HG02970 (cell line): Measurements from ENCODE around the gene TMED3.

Experiments used
- ATAC-seq: cut with Tn5 transposase; IDR thresholded peaks from one replicate; pipeline ENCODE4 v1.9.1; 2021; ENCODE audit warnings: mild to moderate bottlenecking, moderate library complexity, moderate number of reproducible peaks; ENCODE audit not compliant: unreplicated experiment, low FRiP score

TMED3 gene

DNA sequence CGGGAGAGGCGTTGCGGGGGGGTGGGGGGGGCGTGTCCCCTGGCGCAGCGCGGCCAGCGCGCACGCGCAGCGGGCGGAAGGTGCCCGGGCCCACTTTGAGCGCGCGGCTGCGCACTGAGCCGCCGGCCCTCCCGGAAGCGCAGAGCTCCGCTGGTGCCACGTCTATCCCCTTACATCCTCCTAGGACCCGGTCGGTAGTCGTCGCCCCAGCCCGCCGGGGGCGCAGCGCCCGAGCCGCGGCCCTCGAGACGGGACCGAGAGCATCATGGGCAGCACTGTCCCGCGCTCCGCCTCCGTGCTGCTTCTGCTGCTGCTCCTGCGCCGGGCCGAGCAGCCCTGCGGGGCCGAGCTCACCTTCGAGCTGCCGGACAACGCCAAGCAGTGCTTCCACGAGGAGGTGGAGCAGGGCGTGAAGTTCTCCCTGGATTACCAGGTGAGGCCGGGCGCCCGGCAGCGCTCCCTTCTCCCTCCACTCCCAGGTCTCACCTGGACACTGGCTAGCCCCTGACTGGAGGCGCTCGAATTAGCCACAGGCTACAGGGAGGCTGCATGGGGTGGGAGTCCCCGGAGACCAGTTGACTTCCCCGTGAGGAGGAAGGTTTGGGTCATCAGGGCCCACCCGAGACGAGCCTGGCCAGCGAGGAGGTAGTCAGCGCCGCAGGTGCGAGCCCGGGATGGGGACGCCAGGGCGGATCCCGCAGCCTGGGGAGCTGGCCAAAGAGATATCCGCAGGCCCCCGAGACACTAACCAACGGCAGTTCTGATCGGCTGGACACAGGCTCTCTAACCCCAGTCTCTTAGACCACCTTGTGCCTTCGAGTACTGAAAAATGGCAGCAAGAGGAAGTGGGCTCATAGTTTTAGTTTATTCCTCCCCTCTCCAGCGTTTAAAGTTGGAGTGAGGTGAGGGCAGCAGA, at the start of gene TMED3:
Gene TMED3 (plus strand): TSS at position 128 of the 916 bp plus-strand sequence. CDS start 138 bp downstream, at position 266.
- ATAC-seq = peak; percentile 93

DNA sequence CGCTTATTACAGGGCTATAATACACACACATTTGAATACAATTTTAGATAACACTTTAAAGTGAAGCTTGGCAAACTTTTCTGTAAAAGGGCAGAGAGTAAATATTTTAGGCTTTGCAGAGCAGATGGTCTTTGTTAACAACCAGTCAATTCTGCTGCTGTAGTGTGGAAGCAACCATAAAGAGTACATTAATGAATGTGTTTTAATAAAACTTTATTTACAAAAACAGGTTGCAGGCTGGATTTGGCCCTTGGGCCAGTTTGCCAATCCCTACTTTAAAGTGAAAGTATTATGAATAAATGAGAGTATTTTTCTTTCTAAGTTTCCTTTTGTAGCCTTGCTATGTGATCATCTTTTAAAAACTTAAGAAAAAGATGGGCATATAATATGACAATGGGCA, 49.1 kb upstream of the TMED3 start:
- ATAC-seq = no peak

DNA sequence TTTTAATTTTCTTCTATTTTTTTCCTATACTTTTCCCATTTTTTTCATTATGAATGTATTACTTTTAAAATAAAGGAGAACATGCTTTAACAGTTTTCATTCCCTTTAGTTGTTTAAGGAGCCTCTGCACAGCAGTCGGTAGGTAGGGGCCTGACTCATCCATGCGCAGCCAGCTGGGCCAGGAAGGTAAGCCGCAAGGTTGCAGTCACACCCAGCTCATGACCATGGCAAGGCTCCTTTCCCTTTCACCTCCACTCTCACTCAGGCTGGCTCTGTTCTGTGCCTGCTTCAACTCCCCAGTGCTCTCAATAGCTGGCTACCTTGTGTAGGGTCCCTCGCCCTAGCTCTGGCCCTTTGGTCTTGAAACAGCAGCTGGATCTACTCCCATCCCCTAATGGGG, 45.7 kb upstream of the TMED3 start:
- ATAC-seq = no peak

DNA sequence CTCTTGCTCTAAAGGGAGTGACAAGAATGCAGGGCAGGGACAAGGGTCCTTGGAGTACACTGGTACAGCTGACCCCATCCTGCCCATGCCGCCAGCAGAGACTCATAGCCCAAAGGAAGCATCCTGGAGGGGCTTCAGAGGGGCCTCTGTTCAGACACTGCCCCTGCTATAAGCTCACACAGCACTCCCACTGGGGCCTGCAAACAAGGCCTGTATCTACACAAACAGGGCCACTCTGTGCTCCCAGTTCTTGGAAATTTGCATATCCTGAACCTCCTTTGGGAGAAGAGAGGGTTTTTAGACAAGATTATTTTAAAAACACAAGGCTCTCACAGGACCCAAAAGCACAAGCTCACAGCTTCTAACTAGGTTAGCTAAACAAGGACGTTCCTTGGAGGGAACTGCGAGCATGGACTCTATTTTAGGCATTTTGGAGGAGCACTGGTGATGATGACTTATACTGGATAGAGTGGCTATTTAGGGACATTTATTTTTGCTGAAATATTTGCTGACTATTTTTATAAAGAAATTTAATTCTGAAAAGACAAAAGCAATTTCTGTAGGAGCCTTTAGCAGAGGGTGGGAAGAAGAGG, 44.8 kb upstream of the TMED3 start:
- no peak for ATAC-seq

DNA sequence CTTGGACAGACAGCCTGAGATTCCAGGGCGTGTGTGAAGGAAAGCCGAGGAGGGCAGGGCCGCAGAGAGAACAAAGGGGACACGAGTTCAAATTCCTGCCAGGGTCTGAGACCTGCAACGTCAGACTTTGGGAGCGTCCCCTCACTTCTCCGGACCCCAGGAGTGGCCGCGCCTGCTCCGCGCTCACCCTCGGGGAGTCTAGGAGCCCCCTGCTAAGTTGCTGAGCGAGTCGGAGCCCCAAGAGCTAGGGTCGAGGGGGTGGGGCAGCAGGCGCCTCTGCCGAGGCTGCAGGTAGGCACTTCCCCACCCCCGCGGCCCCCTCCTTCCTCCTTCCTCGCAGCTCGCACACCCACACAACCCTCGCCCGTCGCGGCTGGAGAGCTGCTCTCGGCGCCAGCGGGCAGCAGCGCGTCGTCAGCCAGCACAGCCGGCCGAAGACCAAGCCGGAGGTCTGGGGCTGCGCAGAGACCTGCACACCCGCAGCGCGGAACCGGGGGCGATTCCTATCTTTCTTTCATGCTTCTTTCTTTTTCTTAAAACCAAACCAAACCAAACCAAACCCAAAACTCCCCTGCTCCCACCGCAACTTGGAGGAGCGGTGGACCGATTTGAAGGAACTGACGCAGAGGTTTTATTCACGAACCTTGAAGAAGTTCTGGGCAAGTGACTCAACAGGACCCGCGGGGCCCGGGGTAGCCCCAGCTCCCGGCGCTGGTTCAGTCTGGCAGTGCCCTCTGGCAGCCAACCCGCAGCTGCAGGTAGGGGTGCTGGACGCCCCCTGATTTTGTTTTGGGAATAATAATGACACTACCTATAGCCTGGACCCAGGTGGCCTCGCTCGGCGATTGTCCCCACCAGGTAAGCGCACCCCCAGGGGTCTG, 28.3 kb upstream of the TMED3 start, which contains the start of gene ANKRD34C:
Gene ANKRD34C (plus strand): TSS at position 352 of the 881 bp plus-strand sequence. CDS start 10,563 bp downstream, outside the sequence.
- ATAC-seq = no peak

DNA sequence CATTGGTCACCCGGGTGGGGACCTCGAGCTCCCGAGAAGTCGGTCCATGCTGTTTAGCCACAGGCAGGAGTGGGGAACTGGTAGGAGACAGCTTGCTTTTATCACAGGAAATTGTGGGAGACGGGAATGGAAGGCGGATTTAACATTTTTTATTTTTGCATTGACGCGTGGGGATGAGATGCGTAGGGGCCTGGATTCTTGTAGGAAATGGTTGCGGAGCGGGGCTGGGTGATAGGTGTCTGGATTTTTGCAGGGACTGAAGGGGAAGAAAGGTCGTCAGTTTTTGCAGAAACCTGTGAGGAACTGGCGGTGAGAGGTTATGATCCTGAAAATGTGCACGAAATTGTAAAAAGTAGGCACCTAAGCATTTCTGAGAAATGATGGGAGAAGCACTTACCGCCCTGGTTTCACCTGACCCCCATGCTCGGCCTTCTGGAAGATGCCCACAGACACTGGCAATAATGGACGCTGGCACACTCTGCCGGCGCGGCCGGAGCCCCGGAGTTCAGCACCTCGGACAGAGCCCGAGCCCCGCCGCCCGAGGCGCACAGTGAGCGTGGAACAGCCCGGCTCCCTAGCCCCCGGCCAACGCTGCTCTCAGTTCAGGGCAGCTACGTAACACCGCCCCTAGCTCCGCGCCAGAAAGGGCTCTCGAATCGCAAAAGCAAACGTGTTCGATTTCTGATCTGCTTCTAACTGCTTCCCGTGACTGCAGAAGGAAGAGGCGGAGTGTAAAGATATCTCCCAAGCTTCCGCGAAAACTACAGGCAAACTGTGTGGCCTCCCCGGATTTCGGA, 27.5 kb upstream of the TMED3 start:
- no peak for ATAC-seq

DNA sequence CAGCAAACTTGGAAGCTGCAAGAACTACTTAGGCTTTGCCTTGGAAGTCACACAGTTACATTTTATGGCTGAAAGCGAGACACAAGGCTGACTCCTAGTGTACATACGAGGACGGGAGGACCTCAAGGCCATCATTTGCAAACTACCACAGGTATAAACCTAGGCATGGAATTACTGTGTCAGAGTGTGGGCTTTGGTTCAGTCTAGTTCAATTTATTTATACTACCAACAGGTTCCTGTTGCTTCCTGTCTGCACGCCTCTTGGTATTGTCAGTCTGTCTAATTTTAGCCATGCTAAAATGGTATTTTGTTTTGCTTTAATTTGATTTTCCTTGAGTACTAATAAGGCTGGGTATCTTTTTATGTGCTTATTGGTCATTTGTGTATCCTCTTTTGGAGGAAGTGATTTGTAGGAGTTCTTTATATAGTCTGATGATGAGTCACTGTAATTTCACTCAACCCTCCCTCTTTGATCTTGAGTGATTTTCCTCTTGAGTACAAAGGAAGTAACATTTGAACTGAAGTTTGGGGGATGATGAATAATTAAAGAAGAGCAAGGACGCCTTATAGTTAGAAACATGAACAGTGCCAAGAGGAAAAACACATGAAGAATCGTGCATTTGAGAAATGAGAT, 20.2 kb upstream of the TMED3 start:
- no peak for ATAC-seq

DNA sequence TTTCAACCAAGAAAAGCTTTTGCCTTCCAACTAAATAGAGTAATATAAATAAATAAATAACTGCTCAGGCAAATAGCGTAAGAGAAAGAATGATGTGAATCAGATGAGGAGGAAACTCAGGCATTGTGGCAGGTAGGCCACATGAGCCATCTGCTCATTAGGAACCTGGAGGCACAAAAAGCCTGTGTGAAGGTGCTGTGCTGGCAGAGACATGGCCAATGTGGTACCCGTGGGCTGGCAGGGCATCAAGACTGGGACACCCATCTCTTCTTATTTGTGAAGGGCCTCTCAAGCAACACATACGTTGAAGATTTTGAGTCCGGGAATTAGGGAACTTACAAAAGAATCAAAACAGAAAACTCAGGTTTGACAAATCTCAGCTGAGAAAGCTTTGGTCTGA, 18.9 kb upstream of the TMED3 start:
- ATAC-seq = no peak

DNA sequence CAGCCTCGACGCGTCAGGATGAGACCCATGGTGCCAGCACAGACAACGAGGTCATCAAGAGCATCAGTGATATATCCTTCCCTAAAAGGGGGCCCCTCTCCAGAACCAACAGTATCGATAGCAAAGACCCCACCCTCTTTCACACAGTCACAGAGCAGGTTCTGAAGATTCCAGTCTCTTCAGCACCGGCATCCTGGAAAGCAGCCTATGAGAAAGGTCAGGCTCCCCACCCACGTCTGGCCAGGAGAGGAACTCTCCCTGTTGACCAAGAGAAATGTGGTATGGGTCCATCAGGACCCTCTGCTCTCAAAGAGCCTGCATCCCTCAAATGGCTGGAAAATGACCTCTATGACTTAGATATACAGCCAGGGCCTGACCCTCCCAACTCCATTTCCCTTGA, 16.8 kb upstream of the TMED3 start:
- ATAC-seq = no peak

DNA sequence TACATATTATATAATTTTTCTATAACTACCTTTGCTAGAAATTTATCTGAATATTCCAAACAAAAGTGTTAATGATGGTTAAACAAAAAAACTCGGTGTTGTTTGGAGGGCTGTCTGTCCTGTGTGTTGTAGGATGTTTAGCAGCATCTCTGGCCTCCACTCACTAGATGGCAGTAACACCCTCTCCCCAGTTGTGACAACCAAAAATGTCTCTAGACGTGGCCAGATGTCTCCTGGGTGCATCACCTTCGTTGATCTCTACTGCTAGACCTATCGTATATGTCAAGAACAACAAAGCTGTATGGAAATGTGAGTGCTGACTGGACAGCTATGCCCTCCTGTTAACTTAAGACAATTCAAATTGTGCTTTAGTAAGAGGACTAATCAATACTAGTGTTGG, 14.3 kb upstream of the TMED3 start:
- no peak for ATAC-seq

DNA sequence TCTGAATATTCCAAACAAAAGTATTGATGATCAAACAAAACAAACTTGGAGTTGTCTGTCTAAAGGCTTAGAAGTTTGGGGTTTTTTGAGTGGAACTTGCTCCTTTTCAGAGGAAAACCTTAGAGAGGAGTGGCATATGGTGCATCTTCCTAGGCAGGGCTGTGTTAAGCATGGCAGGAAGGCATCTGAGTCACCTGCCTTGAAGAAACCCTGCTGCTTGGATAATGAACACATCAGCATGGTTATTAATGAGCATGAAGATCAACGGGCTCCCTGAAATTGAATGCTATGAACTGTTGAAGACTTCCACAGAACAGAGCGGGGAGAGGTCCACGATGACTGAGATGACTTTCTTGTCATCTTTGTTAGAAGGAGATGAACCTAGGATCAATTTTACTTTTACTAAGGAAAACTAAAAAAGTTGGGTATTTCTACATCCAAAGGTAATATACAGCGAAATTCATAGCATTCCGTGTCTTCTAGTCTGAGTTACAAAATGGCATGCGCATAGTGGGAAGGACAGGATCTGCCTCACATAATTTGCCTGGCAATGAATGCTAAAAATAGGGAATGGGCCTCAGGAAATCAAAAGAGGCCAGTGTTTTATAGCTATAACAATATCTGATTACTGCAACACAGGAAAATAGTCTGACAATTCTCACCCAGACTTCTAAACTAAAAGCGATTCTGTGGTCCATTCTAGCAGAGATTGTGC, 11.6 kb upstream of the TMED3 start:
- no peak for ATAC-seq

DNA sequence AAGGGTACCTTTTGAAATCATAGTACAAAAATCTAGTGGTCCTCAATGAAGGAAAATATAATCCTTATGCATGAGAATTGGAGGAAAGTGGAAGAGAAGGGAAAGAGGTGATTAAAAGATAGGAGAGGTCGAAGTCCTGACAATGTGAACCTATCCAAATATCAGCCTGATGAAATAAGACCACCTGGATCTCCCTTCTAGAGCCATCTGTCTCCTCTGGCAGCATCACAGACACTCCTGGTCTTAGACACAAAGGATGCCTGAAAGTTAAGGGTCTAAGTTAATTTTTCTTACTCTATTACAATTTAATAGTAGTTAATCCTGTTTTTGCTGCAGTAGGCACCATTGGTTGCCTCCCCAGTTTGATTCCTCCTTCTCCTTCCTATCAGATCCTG, 11.1 kb upstream of the TMED3 start:
- ATAC-seq = no peak

DNA sequence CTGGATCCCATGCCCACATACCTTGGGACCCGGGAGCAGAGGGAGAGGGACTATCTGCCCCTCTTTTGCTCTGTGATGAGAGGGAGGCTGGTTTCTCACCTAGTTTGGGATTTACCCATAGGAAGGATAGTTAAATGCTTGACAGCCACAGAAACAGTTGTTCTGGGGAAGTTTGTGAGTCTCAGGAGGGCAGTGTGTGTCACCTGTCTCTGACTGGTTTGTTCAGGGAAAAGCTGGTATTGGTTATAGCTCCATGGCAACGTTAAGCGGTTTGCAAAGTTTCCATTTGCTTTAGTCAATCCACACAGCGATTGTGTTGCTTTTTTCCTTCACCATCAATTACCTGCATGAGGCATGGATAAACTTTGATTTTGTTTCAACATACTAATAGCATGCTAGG, 3.7 kb upstream of the TMED3 start:
- ATAC-seq = no peak

DNA sequence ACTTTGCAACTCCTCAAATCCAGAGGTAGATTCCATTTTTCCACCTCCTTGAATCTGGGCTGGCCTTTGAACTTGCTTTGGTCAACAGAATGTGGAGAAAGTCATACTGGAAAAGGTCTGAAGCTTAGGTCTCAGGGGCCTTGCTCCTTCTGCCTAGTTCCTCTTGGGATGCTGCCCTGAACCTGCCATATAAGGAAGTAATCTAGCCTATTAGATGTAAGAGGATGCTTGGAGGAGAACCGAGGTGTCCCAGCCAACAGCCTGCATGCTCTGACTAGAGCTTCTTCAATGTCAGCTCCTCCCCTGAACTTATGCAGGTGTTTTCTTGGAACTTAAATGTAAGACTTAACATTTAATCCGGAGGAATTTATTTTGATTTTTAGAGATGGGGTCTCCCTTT, 2.0 kb upstream of the TMED3 start:
- no peak for ATAC-seq

DNA sequence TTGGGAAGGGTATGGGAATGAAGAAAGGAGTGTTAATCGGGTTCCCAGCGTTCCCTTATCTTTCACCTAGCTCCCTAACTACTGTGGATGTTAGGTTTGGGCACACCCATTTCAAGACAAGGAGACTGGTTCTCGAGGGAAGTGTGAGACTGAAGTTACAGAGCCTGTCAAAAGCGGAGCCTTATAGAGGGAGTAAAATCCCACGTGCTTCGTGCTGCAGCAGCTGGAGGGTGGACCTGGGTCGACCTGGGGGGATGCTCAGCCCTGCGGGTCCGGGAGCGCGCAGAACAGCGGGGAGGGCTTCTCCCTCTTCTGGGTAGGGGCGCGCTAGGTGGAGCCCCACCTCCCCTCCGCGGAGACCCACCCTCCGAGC, 314 bp upstream of the TMED3 start:
- ATAC-seq = peak; percentile 31

DNA sequence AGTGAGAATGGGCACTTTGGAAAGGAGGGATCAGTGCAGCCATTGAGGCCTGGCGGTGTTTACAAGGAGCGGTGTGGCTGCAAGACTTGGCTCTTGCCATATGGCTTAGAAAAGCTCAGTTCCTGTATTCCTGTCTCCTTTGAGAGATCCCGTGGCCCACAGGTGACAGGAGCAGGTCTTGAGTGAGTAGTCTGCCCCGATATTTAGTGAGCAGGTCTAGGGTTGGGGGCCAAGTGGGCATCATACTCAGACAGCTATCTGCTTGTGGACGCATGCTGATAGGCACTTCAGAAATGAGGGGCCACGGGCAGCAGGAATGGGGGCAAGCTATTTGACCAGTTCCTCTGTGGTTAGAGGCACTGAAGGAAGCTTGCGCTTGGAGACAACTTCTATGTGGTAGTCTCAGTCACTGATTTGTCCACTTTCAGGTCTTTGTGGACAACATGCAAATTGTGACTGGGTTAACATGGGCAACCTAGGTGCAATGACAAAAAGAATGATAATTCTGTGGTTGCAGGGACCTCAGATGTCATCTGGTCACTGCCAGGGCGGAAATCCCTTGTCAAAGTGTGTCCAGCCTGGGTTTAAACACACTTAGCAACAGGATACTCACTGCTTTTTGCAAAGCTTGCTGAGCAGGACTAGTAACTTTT, 1.1 kb downstream of the TMED3 start:
- no peak for ATAC-seq

DNA sequence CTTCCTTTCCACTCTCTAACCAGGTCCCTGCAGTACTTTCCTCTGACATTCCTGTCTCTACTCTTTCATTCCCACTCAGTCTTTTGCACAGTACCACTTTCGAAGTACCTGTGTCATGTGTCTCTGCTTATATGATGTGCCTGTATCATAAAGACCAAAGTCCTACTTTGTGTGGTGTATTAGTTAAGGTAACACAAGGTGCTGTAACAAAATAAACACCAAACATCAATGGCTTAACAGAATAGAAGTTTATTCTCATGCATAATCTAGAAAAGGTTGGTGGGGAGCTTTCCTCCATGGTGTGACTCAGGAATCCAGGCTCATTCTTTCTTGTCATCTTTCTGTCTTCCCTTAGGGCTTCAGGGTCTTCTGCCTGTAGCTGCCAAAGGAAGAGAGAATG, 3.3 kb downstream of the TMED3 start:
- no peak for ATAC-seq

DNA sequence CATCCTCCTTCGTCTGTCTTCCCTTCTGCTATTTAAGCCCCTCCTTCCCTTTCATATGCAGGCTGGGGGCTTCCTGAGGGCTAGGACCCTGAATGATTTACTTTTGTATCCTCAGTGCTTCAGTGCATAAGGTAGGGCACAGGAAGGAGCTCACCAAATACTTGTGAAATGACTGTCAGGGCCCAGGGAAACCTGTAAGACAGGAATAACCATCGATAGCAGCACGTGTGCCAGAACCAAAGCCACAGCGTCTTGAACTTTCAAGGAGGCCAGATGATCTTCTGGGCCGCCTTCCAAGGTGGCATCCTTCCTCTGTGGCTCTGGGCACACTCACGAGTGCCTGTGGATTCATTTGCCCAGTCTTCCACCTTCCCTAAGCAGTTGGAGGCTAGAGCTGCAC, 3.9 kb downstream of the TMED3 start:
- no peak for ATAC-seq
